Thoracic aorta (tissue), 2 donors: ENCODE measurements around the gene S100A8. TPM values are rescaled to one million over a fixed set of nuclear protein-coding genes. Genes with fewer than 3 reads are reported as not detected.

Experiments
- ATAC-seq: fragments of 150-250 bp; one replicate; pipeline ENCODE4 v1.8.0; 2017; ENCODE audit warnings: low read depth; ENCODE audit not compliant: insufficient number of reproducible peaks, low FRiP score
- DNase-seq: peaks from one replicate; pipeline ENCODE4 v3.0.0-alpha.2; 2020; ENCODE audit warnings: low spot score
- H3K27ac ChIP-seq, 2 donors: fragments of 200-600 bp; sonication (generic); 1 replicate in 1 of 2; 2 replicates in 1 of 2; pipeline ENCODE4 v1.5.1; 2016; ENCODE audit warnings: mild to moderate bottlenecking in 2 of 2, moderate library complexity in 2 of 2
- H3K27me3 ChIP-seq: fragments of 200-600 bp; sonication (generic); replicated peaks from 2 replicates; pipeline ENCODE4 v1.6.0; 2016; ENCODE audit warnings: mild to moderate bottlenecking; ENCODE audit not compliant: insufficient read depth
- H3K36me3 ChIP-seq: fragments of 200-600 bp; sonication (generic); one replicate; pipeline ENCODE4 v1.5.1; 2016
- H3K4me1 ChIP-seq, 2 donors: fragments of 200-600 bp; sonication (generic); 1 replicate in 1 of 2; 2 replicates in 1 of 2; pipeline versions ENCODE4 v1.5.1 to v1.6.0; 2016; ENCODE audit warnings: low read depth in 2 of 2, mild to moderate bottlenecking in 1 of 2; ENCODE audit not compliant: control insufficient read depth in 1 of 2
- H3K4me3 ChIP-seq: fragments of 200-600 bp; sonication (generic); 2 replicates; pipeline ENCODE4 v1.5.1; 2016; ENCODE audit warnings: mild to moderate bottlenecking
- H3K9me3 ChIP-seq: fragments of 200-600 bp; sonication (generic); 2 replicates; pipeline ENCODE4 v1.5.1; 2016
- total RNA-seq, 2 donors: library from RNA; depleted of rRNA; stranded (reverse); fragments of >200 nt; gene quantifications; one replicate each; pipeline versions ENCODE4 v1.1.0 to v1.2.3, GENCODE V29; 2016
- TF ChIP-seq, protein P1 (sequence below): fragments of 200-600 bp; sonication (generic); IDR thresholded peaks from one replicate; pipeline ENCODE4 v1.5.1; 2019; ENCODE audit warnings: antibody characterized with exemption

S100A8 gene
- total RNA-seq, 2 donors from 2014 or later = 31.5 to 95.4 TPM

DNA sequence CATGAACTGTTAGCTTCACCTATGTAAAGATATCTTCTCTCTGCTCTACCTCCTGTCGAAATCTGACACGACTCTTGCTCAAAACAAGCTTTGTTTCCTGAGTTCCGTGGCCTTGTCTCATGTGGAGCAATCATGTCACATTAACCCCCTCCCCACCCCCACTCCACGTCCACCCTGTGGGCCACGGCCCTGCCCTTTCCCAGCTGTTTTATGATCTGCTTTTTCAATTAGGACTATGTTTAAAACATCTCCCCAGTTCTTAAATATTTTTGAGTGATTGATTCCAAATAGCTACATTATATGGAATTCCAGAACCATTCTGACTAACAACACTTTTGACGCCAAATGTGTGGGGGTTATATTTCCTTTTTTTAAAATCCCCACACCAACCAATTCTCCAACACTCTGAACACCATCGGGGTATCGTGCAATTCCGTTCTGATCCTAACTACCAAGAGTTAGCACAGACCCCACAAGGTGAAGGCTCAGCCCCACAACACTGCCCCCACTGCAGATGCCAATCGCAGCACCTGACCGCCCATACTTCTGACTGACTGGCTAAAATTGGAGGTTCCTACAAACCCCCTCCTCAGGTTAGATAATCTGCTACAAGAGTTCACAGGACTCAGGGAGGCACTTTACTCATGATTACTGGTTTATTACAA is 12.7 kb upstream of the S100A8 start:
- Histone ChIP-seq H3K27ac (no peak overlapping the region), H3K4me3 (no peak overlapping the region), H3K36me3 (no peaks in the 10 kb centered on the region), H3K4me1 (no peaks in the 10 kb centered on the region), H3K27me3 (no peaks in the 10 kb centered on the region), H3K9me3 (no peaks in the 10 kb centered on the region)
- TF ChIP-seq, protein P1, sequence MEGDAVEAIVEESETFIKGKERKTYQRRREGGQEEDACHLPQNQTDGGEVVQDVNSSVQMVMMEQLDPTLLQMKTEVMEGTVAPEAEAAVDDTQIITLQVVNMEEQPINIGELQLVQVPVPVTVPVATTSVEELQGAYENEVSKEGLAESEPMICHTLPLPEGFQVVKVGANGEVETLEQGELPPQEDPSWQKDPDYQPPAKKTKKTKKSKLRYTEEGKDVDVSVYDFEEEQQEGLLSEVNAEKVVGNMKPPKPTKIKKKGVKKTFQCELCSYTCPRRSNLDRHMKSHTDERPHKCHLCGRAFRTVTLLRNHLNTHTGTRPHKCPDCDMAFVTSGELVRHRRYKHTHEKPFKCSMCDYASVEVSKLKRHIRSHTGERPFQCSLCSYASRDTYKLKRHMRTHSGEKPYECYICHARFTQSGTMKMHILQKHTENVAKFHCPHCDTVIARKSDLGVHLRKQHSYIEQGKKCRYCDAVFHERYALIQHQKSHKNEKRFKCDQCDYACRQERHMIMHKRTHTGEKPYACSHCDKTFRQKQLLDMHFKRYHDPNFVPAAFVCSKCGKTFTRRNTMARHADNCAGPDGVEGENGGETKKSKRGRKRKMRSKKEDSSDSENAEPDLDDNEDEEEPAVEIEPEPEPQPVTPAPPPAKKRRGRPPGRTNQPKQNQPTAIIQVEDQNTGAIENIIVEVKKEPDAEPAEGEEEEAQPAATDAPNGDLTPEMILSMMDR = no peak
- DNase-seq = no peak
- no peak for ATAC-seq

DNA sequence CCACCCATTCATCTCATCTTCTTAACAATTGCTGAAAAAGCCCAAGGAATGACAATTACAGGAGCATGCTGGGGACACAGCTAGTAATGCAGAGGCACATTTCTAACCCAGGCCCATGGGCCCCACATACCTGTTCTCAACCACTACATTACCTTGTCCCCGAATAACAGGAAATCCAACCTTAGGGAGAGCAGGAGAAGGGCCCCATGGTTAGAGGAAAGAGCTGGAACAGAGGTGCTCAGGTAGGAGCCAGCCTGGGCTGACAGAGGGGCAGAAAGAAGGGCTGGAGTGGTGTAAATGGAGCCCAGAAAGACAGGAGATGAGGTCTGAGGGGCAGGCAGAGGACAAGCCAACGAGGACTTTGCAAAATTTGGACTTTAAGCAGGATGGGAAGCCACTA is 11.4 kb upstream of the S100A8 start:
- no peak overlapping the region for H3K27ac ChIP-seq
- no peaks in the 10 kb centered on the region for H3K4me1 ChIP-seq
- DNase-seq = no peak
- H3K9me3 ChIP-seq = no peaks in the 10 kb centered on the region
- no peak for ATAC-seq
- no peaks in the 10 kb centered on the region for H3K36me3 ChIP-seq
- no peaks in the 10 kb centered on the region for H3K27me3 ChIP-seq
- H3K4me3 ChIP-seq = no peak overlapping the region
- TF ChIP-seq, protein P1 = no peak

DNA sequence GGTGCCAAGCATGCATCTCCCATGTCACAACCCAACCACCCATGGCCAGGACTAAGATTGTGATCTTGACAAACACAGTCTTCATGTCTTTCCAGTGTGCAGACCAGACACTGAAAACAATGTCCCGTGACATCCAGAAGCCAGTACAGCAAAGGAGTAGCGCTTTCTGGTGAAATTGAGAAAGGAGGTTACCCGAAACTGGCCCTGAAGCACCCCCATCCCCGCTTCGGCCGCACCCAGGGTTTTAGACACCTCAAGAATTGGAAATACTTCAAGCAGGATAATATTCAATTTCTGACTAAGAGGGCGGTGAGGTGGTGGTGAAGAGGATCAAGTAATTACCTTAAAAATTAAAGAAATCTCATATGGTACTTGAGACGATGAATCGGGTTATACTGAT is 10.6 kb upstream of the S100A8 start:
- H3K36me3 ChIP-seq = no peaks in the 10 kb centered on the region
- DNase-seq = no peak
- H3K4me3 ChIP-seq = no peak overlapping the region
- TF ChIP-seq, protein P1 = no peak
- H3K4me1 ChIP-seq = no peaks in the 10 kb centered on the region
- ATAC-seq = no peak
- H3K27me3 ChIP-seq = no peaks in the 10 kb centered on the region
- H3K9me3 ChIP-seq = no peaks in the 10 kb centered on the region
- no peak overlapping the region for H3K27ac ChIP-seq

DNA sequence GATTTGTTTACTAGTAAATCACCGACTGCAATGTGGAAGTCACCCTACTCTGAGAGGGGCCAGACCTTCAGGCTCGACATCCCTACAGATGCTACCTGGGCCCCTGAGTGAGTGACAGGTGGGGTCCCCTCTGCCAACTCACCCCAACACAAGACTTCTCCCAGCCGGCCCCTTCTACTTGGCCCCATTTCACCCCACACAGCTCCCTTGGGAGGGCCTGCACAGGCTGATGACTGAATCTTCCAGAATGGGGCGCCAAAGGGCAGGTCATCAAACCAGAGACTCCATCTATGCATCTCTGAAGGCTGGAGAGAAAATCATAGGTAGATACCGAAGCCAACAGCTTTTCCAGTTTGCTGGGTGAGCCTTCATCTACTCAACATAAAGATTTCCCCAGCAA is 9.4 kb upstream of the S100A8 start:
- Histone ChIP-seq H3K9me3 (no peaks in the 10 kb centered on the region), H3K27me3 (no peaks in the 10 kb centered on the region), H3K4me3 (no peak overlapping the region), H3K27ac (no peak overlapping the region), H3K4me1 (no peaks in the 10 kb centered on the region), H3K36me3 (no peaks in the 10 kb centered on the region)
- TF ChIP-seq, protein P1 = no peak
- DNase-seq = no peak
- ATAC-seq = no peak

DNA sequence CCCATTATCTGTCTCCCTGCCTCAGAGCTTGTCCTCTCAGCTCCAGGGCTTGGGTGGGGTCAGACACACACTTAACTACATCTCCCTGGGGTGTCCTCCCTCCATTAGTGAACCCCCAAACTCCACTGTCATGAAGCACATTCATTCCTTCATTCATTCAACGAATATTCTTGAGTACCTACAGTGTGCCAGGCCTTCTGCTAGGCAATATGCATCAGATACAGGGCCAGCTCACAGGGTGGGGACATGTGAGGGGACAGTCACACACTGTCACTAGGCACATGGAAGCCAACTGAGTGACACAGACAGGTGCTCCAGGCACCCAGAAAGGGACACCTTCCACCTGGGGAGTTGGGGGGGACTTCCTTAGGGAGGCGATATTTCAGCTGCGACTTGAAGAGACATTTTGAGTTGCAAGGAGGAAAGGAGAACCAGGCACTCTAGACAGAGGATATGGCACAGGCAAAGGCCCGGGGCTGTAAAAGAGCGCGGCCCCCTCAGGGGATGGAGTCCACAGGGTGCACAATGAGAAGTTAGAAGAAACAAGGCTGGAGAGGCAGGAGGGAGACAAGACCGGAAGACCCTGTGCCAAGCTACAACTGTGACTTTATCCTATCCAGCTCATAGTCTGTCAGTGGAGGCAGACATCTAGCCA is 8.7 kb upstream of the S100A8 start:
- no peaks in the 10 kb centered on the region for H3K36me3 ChIP-seq
- TF ChIP-seq, protein P1 = no peak
- ATAC-seq (no peak), DNase-seq (no peak)
- H3K27ac ChIP-seq = no peak overlapping the region
- no peak overlapping the region for H3K4me3 ChIP-seq
- H3K4me1 ChIP-seq = no peaks in the 10 kb centered on the region
- H3K9me3 ChIP-seq = no peaks in the 10 kb centered on the region
- no peaks in the 10 kb centered on the region for H3K27me3 ChIP-seq
